ENCODE results near the gene CD5L.

CD5L gene

DNA sequence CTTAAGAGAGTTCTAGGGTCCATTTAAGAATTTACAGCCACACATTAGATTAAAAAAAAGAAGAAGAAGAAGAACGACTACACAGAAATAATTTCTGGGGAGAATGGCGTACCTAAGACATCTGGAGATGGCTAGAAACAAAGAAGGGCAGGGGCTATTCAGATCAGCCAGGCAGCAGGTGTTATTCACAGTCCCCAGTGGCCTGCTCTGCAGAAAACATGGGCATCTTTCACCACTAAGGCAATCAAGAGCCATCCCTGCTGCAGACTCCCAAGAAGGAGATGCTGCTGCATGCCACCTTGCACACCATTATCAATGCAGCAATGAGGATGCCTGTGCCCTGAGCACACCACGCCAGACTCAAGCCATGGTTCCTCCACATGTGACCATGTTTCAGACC is 56.8 kb downstream of the CD5L start:
- Histone ChIP-seq H3K27me3 (replicated peaks; ENCODE audit: control insufficient read depth, insufficient read depth, low read length) (peaks cover 2% of the 10 kb centered on the region; the same call in 1 of the 2 replicates), H3K36me3 (ENCODE audit: control insufficient read depth, insufficient read depth, low read length) (no peaks in the 10 kb centered on the region), H3K4me3 (replicated peaks; ENCODE audit: low read depth, low read length) (no peak overlapping the region)
- DNase-seq (ENCODE audit: extremely low read depth, insufficient read length) = no peak
- TF ChIP-seq, protein P1, sequence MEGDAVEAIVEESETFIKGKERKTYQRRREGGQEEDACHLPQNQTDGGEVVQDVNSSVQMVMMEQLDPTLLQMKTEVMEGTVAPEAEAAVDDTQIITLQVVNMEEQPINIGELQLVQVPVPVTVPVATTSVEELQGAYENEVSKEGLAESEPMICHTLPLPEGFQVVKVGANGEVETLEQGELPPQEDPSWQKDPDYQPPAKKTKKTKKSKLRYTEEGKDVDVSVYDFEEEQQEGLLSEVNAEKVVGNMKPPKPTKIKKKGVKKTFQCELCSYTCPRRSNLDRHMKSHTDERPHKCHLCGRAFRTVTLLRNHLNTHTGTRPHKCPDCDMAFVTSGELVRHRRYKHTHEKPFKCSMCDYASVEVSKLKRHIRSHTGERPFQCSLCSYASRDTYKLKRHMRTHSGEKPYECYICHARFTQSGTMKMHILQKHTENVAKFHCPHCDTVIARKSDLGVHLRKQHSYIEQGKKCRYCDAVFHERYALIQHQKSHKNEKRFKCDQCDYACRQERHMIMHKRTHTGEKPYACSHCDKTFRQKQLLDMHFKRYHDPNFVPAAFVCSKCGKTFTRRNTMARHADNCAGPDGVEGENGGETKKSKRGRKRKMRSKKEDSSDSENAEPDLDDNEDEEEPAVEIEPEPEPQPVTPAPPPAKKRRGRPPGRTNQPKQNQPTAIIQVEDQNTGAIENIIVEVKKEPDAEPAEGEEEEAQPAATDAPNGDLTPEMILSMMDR (IDR thresholded peaks at IDR 0.05; ENCODE audit: insufficient read depth, low read length, poor library complexity, severe bottlenecking) = no peak

DNA sequence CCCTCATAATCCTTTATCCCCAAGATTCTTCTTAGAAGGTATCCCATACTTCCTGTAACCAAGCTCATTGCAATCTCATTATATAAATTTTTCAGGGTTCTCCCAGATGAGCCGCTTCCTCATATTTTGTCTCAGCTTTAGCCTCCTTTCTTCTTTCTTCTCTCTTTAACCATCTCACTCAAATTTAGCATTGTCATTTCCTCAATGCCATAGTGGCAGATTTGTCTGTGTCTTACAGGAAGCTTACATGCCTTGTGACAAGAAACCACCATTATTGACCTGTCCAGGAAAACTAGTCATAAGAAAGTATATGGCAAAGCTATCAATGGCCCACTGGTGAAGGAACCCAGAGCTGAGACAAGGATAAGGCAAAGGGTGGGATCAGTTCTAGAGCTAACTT is 58.7 kb downstream of the CD5L start:
- Histone ChIP-seq H3K36me3 (ENCODE audit: control insufficient read depth, insufficient read depth, low read length) (no peaks in the 10 kb centered on the region), H3K27me3 (replicated peaks; ENCODE audit: control insufficient read depth, insufficient read depth, low read length) (peaks cover 2% of the 10 kb centered on the region; the same call in 1 of the 2 replicates), H3K4me3 (replicated peaks; ENCODE audit: low read depth, low read length) (no peak overlapping the region)
- DNase-seq (ENCODE audit: extremely low read depth, insufficient read length) = no peak
- TF ChIP-seq, protein P1 (IDR thresholded peaks at IDR 0.05; ENCODE audit: insufficient read depth, low read length, poor library complexity, severe bottlenecking) = no peak

DNA sequence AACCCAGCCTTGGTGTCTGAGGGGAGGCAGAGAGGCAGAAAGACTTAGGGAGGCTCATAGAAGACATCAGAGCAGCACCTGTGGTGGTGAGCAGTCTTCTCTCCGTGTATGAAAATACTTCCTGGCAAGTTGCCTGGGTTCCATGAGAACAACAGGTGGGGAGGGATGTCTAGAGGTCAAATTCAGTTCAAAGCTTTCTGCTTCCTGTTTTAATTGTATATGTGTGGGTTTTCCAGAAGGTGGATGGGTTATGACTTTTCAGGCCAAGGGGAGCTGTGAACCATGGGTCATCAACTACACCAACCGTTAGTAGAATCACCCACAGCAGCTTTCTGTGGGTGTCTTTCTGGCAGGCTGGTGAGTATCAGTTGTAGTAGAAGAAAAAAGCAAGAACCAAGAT is 60.6 kb downstream of the CD5L start:
- no peak overlapping the region for H3K4me3 ChIP-seq (replicated peaks; ENCODE audit: low read depth, low read length)
- TF ChIP-seq, protein P1 (IDR thresholded peaks at IDR 0.05; ENCODE audit: insufficient read depth, low read length, poor library complexity, severe bottlenecking) = no peak
- peak; percentile 65 for DNase-seq (ENCODE audit: extremely low read depth, insufficient read length)
- peaks cover 2% of the 10 kb centered on the region; the same call in 1 of the 2 replicates for H3K27me3 ChIP-seq (replicated peaks; ENCODE audit: control insufficient read depth, insufficient read depth, low read length)
- no peaks in the 10 kb centered on the region for H3K36me3 ChIP-seq (ENCODE audit: control insufficient read depth, insufficient read depth, low read length)
